ENCODE measurements around the gene LOXHD1.

DNA sequence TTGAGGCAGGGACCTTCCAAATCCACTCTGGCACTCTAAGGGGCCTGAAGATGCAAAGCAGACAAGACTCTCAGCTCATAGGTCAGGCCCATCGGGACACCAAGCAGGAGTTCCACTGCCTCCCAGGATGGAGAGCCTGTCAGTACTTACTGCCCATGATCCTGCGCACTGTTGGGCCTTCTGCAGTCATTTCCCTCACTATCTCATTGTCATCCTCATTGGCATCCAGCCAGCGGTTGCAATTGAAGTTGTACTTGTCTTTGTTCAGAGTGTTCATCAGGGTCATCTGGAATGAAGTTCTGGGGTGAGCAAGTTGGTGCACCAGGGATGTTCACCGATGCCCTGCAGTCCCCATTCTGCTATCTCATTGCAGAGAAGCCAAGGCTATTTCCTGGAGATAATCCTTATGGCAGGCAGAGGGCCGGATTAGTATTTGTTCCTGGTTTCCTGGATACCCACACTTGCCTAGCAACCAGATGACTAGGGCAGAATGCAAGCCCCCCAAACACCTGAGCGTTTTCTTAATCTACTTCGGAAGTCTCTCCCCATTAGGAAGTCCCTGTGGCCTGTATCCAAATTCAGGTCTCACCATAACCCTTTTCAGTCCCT is 65.1 kb downstream of the LOXHD1 start:
- TF ChIP-seq KDM1A (IDR thresholded peaks at IDR 0.05; ENCODE audit: borderline replicate concordance) (no peak), ZBED1 (IDR thresholded peaks at IDR 0.05; ENCODE audit: borderline replicate concordance) (no peak), TCF12 (IDR thresholded peaks at IDR 0.05; ENCODE audit: low read depth, low read length) (no peak), MXI1 (IDR thresholded peaks at IDR 0.05; ENCODE audit: low read depth, low read length) (no peak), CHD1 (IDR thresholded peaks at IDR 0.05; ENCODE audit: low read depth, low read length) (no peak), ESRRA (IDR thresholded peaks at IDR 0.05; ENCODE audit: low read length) (no peak)
- TF ChIP-seq, protein P1, sequence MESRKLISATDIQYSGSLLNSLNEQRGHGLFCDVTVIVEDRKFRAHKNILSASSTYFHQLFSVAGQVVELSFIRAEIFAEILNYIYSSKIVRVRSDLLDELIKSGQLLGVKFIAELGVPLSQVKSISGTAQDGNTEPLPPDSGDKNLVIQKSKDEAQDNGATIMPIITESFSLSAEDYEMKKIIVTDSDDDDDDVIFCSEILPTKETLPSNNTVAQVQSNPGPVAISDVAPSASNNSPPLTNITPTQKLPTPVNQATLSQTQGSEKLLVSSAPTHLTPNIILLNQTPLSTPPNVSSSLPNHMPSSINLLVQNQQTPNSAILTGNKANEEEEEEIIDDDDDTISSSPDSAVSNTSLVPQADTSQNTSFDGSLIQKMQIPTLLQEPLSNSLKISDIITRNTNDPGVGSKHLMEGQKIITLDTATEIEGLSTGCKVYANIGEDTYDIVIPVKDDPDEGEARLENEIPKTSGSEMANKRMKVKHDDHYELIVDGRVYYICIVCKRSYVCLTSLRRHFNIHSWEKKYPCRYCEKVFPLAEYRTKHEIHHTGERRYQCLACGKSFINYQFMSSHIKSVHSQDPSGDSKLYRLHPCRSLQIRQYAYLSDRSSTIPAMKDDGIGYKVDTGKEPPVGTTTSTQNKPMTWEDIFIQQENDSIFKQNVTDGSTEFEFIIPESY (IDR thresholded peaks at IDR 0.05): no peak
- TF ChIP-seq, protein P2, sequence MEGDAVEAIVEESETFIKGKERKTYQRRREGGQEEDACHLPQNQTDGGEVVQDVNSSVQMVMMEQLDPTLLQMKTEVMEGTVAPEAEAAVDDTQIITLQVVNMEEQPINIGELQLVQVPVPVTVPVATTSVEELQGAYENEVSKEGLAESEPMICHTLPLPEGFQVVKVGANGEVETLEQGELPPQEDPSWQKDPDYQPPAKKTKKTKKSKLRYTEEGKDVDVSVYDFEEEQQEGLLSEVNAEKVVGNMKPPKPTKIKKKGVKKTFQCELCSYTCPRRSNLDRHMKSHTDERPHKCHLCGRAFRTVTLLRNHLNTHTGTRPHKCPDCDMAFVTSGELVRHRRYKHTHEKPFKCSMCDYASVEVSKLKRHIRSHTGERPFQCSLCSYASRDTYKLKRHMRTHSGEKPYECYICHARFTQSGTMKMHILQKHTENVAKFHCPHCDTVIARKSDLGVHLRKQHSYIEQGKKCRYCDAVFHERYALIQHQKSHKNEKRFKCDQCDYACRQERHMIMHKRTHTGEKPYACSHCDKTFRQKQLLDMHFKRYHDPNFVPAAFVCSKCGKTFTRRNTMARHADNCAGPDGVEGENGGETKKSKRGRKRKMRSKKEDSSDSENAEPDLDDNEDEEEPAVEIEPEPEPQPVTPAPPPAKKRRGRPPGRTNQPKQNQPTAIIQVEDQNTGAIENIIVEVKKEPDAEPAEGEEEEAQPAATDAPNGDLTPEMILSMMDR (IDR thresholded peaks at IDR 0.05 in 2 of 3, conservative IDR thresholded peaks at IDR 0.05 in 1 of 3; ENCODE audit: control insufficient read depth in 2 of 3, extremely low read depth in 1 of 3, insufficient read depth in 1 of 3, low read depth in 3 of 3, low read length in 3 of 3): no peak
- TF ChIP-seq, protein P3, sequence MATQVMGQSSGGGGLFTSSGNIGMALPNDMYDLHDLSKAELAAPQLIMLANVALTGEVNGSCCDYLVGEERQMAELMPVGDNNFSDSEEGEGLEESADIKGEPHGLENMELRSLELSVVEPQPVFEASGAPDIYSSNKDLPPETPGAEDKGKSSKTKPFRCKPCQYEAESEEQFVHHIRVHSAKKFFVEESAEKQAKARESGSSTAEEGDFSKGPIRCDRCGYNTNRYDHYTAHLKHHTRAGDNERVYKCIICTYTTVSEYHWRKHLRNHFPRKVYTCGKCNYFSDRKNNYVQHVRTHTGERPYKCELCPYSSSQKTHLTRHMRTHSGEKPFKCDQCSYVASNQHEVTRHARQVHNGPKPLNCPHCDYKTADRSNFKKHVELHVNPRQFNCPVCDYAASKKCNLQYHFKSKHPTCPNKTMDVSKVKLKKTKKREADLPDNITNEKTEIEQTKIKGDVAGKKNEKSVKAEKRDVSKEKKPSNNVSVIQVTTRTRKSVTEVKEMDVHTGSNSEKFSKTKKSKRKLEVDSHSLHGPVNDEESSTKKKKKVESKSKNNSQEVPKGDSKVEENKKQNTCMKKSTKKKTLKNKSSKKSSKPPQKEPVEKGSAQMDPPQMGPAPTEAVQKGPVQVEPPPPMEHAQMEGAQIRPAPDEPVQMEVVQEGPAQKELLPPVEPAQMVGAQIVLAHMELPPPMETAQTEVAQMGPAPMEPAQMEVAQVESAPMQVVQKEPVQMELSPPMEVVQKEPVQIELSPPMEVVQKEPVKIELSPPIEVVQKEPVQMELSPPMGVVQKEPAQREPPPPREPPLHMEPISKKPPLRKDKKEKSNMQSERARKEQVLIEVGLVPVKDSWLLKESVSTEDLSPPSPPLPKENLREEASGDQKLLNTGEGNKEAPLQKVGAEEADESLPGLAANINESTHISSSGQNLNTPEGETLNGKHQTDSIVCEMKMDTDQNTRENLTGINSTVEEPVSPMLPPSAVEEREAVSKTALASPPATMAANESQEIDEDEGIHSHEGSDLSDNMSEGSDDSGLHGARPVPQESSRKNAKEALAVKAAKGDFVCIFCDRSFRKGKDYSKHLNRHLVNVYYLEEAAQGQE (IDR thresholded peaks at IDR 0.05; ENCODE audit: low read depth, low read length): no peak
- TF ChIP-seq, protein P4, sequence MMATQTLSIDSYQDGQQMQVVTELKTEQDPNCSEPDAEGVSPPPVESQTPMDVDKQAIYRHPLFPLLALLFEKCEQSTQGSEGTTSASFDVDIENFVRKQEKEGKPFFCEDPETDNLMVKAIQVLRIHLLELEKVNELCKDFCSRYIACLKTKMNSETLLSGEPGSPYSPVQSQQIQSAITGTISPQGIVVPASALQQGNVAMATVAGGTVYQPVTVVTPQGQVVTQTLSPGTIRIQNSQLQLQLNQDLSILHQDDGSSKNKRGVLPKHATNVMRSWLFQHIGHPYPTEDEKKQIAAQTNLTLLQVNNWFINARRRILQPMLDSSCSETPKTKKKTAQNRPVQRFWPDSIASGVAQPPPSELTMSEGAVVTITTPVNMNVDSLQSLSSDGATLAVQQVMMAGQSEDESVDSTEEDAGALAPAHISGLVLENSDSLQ (IDR thresholded peaks at IDR 0.05): no peak
- TF ChIP-seq, protein P5, sequence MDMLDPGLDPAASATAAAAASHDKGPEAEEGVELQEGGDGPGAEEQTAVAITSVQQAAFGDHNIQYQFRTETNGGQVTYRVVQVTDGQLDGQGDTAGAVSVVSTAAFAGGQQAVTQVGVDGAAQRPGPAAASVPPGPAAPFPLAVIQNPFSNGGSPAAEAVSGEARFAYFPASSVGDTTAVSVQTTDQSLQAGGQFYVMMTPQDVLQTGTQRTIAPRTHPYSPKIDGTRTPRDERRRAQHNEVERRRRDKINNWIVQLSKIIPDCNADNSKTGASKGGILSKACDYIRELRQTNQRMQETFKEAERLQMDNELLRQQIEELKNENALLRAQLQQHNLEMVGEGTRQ (IDR thresholded peaks at IDR 0.05; ENCODE audit: borderline replicate concordance, low read depth, low read length): no peak

Data from GM12878 (cell line).